Erythroblast (primary cell): ENCODE results near the gene KIF9.
A peak's percentile ranks its signal among the peaks of the same experiment; 100 is the strongest.
"Not testable (repeated sequence)": the region's sequence is repeated elsewhere in the genome, so short reads cannot be mapped to it uniquely, and the experiment has no call there.

Experiments
- DNase-seq, 2 experiments: peaks; one replicate each; lab custom pipeline; 2025; lab: John Stamatoyannopoulos, UW
- GATA1 ChIP-seq: IDR thresholded peaks from 2 replicates; pipeline ENCODE4 v1.6.1; 2011; ENCODE audit warnings: low read depth, mild to moderate bottlenecking, control low read depth, low read length, moderate library complexity
- POLR2A ChIP-seq: IDR thresholded peaks from 2 replicates; pipeline ENCODE4 v1.6.1; 2011; ENCODE audit warnings: mild to moderate bottlenecking, low read length

KIF9 gene

DNA sequence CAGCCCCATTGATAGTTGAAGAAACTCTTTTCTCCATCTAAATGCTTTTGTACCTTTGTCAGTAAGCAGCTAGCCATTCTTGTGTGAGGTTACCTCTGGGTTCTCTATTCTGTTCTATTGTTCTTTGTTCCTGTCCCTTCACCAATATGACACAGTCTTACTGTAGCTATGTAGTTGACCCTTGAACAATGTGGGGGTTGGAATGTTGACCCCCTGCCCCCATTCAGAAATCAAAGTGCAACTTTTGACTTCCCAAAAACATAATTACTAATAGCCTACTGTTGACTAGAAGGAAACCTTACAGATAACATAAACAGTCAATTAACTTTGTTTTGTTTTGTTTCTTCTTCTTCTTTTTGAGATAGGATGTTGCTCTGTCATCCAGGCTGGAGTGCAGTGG lies 18.9 kb upstream of the KIF9 start:
- TF ChIP-seq POLR2A: no peak
- TF ChIP-seq GATA1: no peak
- no peak for DNase-seq

DNA sequence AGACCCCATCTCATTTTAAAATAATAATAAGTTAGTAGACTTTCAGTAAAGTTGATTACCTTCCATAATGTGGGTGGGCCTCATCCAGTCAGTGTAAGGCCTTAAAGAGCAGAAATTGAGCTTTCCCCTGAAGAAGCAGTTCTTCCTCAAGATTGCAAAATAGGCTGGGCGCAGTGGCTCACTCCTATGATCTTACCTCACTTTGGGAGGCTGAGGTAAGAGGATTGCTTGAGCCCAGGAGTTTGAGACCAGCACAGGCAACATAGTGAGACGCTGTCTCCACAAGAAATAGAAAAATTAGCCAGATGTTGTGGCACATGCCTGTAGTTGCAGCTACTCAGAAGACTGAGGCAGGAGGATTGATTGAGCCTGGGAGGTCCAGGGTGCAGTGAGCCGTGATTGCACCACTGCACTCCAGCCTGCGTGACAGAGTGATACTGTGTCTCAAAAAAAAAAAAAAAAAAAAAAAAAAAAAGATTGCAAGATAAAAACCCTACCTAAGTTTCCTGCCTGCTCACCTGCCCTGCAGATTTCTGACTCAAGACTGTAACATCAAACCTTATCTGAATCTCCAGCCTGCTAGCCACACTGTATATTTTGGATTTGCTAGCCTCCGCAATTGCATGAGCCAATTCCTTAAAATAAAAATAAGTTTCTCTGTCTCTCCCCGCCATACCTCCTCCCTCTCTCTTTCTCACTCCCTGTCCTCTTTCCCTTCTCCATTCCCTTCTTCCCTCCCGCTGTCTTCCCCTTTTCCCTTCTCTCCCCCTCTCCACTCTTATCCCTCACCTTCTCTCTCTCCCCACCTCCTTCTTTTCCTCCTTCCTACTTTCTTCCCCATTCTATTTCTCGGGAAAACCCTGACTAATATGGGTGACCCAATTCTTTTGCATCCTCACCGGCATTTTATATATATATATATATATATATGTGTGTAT lies 17.1 kb upstream of the KIF9 start:
- DNase-seq: peak; percentile 28 to 48
- TF ChIP-seq POLR2A: no peak
- no peak for TF ChIP-seq GATA1

DNA sequence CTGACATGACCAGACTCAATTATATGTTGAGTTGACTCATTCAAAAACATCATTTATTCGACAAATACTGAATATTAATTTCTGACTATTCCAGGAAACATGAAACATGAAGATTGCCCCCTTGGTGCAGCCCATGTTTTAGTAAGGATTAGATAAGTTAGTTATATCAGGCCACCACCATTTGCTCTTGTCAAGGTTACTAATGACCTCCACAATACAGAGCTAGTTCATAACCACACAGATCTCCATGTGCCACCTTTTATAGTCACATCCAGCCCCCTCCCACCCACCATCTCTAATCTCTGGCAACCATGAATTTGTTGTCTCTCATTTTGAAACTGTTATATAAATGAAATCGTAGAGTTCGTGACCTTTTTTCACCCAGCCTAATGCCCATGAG lies 15.8 kb upstream of the KIF9 start:
- TF ChIP-seq GATA1: no peak
- TF ChIP-seq POLR2A: no peak

DNA sequence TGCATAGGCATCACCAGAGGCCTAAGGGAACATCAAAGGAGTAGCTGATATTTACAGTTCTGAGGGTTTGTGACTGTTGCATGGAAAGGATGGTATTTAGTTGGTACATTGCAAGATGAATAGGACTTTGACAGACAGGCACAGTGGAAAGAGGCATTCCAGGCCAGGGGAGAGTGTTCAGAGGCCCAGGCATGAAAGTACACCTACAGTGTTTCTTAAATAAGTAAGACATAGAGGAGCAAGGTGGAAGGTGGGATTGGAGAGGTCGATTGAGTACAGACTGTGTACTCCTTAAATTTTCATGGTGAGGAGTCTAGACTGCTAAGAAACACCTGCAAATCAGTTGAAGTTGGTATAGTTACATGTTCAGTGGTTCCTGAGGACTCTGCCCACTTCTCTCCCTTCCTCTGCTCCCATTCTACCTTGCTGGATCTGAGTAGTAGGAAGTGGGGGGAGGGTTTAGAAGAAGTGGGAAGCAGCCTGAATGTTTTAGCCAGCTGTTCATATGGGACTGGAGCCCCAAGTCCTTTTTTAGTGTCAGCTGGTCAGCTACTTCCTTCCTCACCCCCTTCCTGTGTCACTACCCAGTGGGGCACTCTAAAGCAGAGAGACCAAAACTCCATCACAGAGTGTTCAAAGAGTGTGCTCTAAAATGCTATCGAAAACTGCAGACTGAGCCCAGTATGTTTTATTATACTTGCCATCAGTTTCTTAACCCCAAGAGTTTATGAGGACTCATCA lies 14.1 kb upstream of the KIF9 start:
- DNase-seq: no peak
- TF ChIP-seq POLR2A: no peak
- no peak for TF ChIP-seq GATA1

More for the DNA sequence above, 15.8 kb upstream of the KIF9 start:
- peak; percentile 83 to 96 for DNase-seq

DNA sequence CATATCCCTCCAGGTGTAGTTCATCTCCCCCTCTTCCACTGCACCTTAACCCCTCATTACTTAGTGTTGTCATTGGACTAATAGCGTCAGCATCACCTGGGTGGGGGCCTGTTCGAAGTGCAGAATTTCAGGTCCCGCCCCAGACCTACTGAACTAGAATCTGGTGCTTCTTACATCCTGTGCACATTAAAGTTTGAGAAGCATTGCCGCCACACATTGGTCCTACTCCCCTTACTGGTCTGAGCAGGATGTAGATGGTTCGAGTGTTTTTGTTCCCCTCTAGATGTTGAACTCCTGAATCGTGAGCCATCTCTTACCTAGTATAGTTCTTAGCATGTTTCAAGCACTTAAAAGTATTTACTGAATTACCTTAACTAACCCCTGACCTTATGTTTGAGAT lies 13.4 kb upstream of the KIF9 start:
- DNase-seq: no peak
- TF ChIP-seq POLR2A: no peak
- no peak for TF ChIP-seq GATA1

- no peak for DNase-seq
- no peak for TF ChIP-seq GATA1
- TF ChIP-seq POLR2A: no peak
Observed at GRCh38 chr3:47295322-47295721, 12.7 kb upstream of the KIF9 start.

DNA sequence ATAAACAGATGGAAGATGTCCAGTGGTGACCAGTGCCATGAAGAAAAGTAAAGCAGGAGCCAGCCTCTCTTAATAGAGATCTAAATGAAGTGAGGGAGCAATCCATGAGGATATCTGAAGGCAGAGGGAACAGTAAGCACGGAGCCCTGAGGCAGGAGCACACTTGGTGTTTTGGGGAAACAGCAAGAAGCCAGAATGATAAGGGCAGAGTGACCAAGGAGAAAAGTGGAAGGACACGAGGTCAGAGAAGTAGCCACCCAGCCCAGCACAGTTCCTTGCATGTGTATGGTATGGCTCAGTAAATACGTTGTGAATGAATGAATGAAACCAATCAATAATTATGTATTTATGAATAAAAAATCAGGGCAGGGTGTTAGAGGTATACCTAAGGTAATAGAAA lies 11.8 kb upstream of the KIF9 start:
- DNase-seq: no peak
- no peak for TF ChIP-seq POLR2A
- TF ChIP-seq GATA1: no peak

DNA sequence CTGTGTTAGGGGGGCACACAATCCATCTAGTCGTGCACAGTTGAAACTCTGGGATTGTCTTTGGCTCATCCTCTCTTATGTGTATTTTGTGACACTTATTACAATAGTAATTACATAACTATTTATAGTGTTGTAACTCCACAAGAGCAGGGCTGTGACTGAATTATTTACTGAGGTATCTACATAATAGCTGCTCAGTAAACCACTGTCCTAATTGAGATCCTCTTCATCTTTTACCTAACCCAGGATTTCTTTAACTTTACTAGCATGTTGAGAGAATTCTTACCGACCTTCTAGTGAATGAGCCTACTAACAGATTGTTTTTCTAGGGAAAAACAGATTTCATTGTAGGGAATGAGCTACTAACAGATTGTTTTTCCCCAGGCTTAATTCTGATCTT lies 11.2 kb upstream of the KIF9 start:
- TF ChIP-seq POLR2A (no peak), GATA1 (no peak)
- no peak for DNase-seq

DNA sequence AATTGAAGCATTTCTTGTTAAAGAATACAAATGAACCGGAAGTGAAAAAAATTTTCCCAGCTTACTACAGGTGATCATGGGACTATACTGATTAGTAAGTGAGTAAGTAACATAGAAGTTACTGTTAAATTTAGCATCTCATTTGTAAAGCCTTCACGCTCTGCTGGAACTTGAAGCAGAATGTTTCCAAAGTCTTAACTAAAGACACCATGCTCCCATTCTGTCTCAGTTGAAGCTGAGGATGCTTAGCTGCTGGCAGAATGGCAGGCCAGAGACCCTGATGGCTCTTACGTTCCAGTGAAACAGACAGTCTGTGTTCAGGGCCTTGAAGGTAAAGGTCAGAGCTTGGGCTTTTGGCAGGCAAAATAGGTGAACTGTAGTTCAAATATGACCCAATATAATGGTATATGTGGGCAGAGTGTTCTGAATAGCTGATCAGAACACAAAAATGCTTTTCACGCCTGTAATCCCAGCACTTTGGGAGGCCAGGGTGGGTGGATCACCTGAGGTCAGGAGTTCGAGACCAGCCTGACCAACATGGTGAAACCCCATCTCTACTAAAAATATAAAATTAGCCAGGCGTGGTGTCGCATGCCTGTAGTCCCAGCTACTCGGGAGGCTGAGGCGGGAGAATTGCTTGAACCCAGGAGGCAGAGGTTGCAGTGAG lies 9.3 kb upstream of the KIF9 start:
- DNase-seq: not testable (repeated sequence)

DNA sequence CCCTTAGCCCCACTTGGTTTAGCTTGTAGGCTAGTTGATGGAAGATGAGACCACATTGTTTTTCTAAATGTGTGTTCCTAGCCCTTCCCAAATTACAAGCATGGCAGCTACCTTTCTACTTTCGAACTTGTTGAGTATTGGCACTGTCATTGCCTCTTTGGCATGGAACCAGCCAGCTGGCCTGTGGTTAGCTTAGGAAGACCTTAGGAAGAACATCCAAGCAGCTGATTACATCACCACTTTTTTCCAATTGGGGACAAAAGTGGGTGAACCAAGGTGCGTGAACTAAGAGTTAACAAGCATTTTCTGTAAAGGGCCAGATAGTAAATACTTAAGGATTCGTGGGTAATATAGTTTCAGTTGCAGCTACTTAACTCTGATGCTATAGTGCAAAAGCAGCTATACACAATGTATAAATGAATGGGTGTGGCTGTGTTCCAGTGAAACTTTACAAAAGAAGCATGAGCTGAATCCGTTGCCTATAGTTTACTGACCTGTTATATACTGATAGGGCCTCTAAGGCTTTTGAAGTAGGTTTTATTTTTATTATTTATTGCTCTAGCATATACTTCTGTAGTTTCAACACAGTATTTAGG lies 8.7 kb upstream of the KIF9 start:
- no peak for DNase-seq
- TF ChIP-seq POLR2A: no peak
- TF ChIP-seq GATA1: no peak

- DNase-seq: no peak
- no peak for TF ChIP-seq GATA1
- no peak for TF ChIP-seq POLR2A
Observed at GRCh38 chr3:47288966-47289910, 6.6 kb upstream of the KIF9 start.

DNA sequence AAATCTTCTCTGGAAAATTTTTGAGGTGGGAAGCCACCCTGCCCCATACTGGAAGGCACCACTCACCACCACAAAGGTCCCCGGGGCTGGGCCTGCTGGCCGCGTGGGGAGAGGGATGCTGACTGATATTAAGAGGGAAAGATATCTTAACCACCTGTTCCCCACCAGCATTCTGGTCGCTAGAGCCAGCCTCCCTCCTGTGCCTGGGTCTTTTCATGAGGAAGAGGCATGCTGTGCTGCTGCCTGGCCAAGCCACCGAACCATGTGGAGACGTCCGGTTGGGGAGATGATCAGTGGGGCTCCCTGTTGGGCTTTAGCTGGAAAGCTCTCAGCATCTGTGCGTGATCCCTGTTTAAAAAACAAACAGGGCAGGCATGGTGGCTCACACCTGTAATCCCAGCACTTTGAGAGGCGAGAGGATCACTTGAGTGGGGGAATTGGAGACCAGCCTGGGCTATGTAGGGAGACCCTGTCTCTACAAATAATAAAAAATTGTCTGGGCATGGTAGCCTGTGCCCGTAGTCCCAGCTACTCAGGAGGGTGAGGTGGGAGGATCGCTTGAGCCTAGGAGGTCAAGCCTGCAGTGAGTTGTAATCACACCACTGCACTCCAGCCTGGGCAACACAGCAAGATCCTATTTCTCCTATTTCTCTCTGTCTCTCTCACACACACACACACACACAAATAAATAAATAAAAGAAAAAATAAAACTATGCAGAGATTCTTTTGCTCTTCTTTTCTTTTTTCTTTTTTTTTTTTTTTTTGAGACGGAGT lies 1.2 kb upstream of the KIF9 start:
- peak; percentile 61 to 62 for DNase-seq
- TF ChIP-seq POLR2A (no peak), GATA1 (no peak)

DNA sequence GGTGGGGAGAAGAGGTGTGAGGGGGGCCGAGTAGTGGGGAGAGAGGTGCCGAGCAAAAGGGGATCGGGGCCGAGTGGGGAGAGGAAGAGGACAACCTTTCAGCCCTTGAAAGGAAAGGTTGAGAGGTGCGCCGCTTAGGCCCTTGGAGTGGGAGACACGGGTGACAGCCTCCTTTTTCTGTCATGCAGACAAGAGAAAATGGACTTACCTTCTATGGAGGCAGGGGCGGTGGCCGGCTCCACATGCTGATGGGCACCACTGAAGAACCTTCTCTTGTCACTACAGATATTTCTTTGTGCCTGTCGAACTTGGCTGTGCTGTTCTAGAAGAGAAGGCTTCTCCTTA lies 566 bp upstream of the KIF9 start:
- DNase-seq: peak; percentile 69 to 76
- TF ChIP-seq GATA1: no peak
- TF ChIP-seq POLR2A: no peak
